ENCODE data around the gene RTN1.

GRCh38 chr14:59857328-59857727 is 13.2 kb downstream of the RTN1 start:
- no peak for TF ChIP-seq GATA2 (IDR thresholded peaks at IDR 0.05; ENCODE audit: low read depth, low read length)
- TF ChIP-seq GATA3 (IDR thresholded peaks at IDR 0.05; ENCODE audit: low read depth, low read length), result no peak
